Lower leg skin (tissue), 3 donors: Measurements from ENCODE around the gene KIF14.

Source experiments
- POLR2A ChIP-seq, 2 donors: fragments of 450-650 bp; IDR thresholded peaks; one replicate each; pipeline ENCODE4 v1.6.1; 2016 to 2017; ENCODE audit warnings: antibody characterized with exemption in 2 of 2, mild to moderate bottlenecking in 1 of 2, moderate library complexity in 1 of 2
- TF ChIP-seq, protein P1 (sequence below), 3 donors: fragments of 450-650 bp; IDR thresholded peaks; one replicate each; pipeline ENCODE4 v1.5.1; 2016; ENCODE audit warnings: antibody characterized with exemption in 3 of 3, mild to moderate bottlenecking in 3 of 3, moderate library complexity in 2 of 3

DNA sequence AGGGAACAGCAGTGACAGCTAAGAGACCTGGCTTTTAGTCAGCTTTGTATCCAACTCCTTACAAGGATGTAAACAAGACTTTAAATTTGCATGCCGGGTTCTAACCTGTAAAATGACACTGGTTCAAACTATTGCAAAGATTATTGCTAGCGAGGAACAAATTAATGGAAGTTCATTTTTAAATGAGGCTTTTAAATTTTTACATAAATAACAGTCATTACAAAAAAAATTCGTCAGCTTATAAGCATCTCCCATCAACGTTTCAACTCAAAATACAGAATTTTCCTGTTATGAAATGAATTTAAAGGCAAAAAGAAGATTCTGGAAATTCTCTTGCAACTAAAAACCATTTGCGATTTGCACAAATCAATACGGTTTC is 668 bp downstream of the KIF14 start:
- TF ChIP-seq POLR2A (IDR thresholded peaks at IDR 0.05): no peak
- TF ChIP-seq, protein P1, sequence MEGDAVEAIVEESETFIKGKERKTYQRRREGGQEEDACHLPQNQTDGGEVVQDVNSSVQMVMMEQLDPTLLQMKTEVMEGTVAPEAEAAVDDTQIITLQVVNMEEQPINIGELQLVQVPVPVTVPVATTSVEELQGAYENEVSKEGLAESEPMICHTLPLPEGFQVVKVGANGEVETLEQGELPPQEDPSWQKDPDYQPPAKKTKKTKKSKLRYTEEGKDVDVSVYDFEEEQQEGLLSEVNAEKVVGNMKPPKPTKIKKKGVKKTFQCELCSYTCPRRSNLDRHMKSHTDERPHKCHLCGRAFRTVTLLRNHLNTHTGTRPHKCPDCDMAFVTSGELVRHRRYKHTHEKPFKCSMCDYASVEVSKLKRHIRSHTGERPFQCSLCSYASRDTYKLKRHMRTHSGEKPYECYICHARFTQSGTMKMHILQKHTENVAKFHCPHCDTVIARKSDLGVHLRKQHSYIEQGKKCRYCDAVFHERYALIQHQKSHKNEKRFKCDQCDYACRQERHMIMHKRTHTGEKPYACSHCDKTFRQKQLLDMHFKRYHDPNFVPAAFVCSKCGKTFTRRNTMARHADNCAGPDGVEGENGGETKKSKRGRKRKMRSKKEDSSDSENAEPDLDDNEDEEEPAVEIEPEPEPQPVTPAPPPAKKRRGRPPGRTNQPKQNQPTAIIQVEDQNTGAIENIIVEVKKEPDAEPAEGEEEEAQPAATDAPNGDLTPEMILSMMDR (IDR thresholded peaks at IDR 0.05): no peak
